ENCODE measurements around the gene NOS1AP. TPM values are rescaled to one million over a fixed set of nuclear protein-coding genes. Genes with fewer than 3 reads are reported as not detected.

NOS1AP gene
- total and polyA plus RNA-seq, 9 of the 15 experiments (the other 6 are each of a cell fraction or from before 2014, with no cell fraction given): 0.07 to 1.5 (median 0.22) TPM

GRCh38 chr1:162417650-162418049, 348.2 kb downstream of the NOS1AP start:
- ATAC-seq: no peak
- ChIA-PET CTCF (ENCODE audit: low intra/inter-chr PET ratio) (interaction anchor here (0.6 kb wide), 1 partner anchor 36 kb away, joined by 3 read pairs; no protein-coding TSS in a partner anchor), POLR2A (interaction anchor here (1.2 kb wide), 1 partner anchor 17 kb away, joined by 3 read pairs; no protein-coding TSS in a partner anchor)
- H3K27ac ChIP-seq (ENCODE audit: extremely low read depth, low read depth, low read length): no peak overlapping the region
- no peaks in the 10 kb centered on the region for H3K9me1 ChIP-seq (ENCODE audit: control insufficient read depth, insufficient read depth, low read length)
- H3K9me3 ChIP-seq (replicated peaks; ENCODE audit: control insufficient read depth, insufficient read depth, low read depth, low read length): no peaks in the 10 kb centered on the region
- 36% methylated on average over 7 of the region's 7 CpGs for WGBS (ENCODE audit: insufficient coverage, low coverage, missing lambda C conversion rate)
- no peaks in the 10 kb centered on the region for H3K79me2 ChIP-seq (ENCODE audit: control insufficient read depth, insufficient read depth, low read length)
- H3K4me3 ChIP-seq: no peak overlapping the region
- peak in 2 of 4 experiments; percentile 27 to 52 for DNase-seq (ENCODE audit: extremely low read depth in 1 of 4, low spot score in 3 of 4)
- in situ Hi-C loops (cut with MboI) (no loop called here), intact Hi-C loops (cut with micrococcal nuclease) (no loop called here)
- H4K20me1 ChIP-seq (replicated peaks; ENCODE audit: control insufficient read depth, insufficient read depth, low read length): no peaks in the 10 kb centered on the region
- FAIRE-seq: no peak
- H3K36me3 ChIP-seq (ENCODE audit: control insufficient read depth, insufficient read depth, low read length): no peaks in the 10 kb centered on the region
- peaks cover 19 to 57% of the 10 kb centered on the region in 2 experiments for H3K4me1 ChIP-seq (replicated peaks in 1 of 2; ENCODE audit: control insufficient read depth in 2 of 2, insufficient read depth in 2 of 2, low read length in 2 of 2)
- no peak overlapping the region for H3K4me2 ChIP-seq (ENCODE audit: insufficient read depth, low read length)
- H2AFZ ChIP-seq (ENCODE audit: low read depth, low read length): peak overlapping the region; percentile 49
- 0 out of 2 replicates have a peak, but pooled peaks have one; percentile 22 for TF ChIP-seq CBFA2T3 (IDR thresholded peaks at IDR 0.05)
- TF ChIP-seq YY1 (IDR thresholded peaks at IDR 0.05; ENCODE audit: borderline replicate concordance in 1 of 3, control insufficient read depth in 1 of 3, extremely low read depth in 1 of 3, insufficient read depth in 3 of 3, insufficient read length in 1 of 3, insufficient replicate concordance in 2 of 3, low read depth in 1 of 3, low read length in 2 of 3): peak in 1 of 3 experiments; percentile 32
- peak; percentile 78 for TF ChIP-seq SMAD4 (CRISPR knock-in tag; conservative IDR thresholded peaks at IDR 0.05)
- no peak for TF ChIP-seq NR2C1 (IDR thresholded peaks at IDR 0.05)
- peak; percentile 73 for TF ChIP-seq NR2C1 (tag; IDR thresholded peaks at IDR 0.05)
- TF ChIP-seq ZBTB26 (CRISPR knock-in tag; IDR thresholded peaks at IDR 0.05): no peak
- no peak for TF ChIP-seq U2AF2 (optimal IDR thresholded peaks at IDR 0.05; ENCODE audit: low read depth, low read length)
- peak; percentile 68 for TF ChIP-seq ZNF592 (IDR thresholded peaks at IDR 0.05)
- TF ChIP-seq SNIP1 (IDR thresholded peaks at IDR 0.05; ENCODE audit: low read depth): no peak
- no peak for TF ChIP-seq ZSCAN29 (IDR thresholded peaks at IDR 0.05)
- TF ChIP-seq PTRF (tag; IDR thresholded peaks at IDR 0.05): 0 out of 2 replicates have a peak, but pooled peaks have one; percentile 43
- TF ChIP-seq HDAC8 (tag; IDR thresholded peaks at IDR 0.05): peak; percentile 49; the same call in 1 of the 2 replicates
- TF ChIP-seq DMBX1 (CRISPR knock-in tag; IDR thresholded peaks at IDR 0.05; ENCODE audit: borderline replicate concordance): peak; percentile 77
- no peak for TF ChIP-seq ID3 (CRISPR knock-in tag; IDR thresholded peaks at IDR 0.05)
- TF ChIP-seq ID3 (tag; IDR thresholded peaks at IDR 0.05): peak; percentile 50; the same call in 1 of the 2 replicates
- no peaks in the 10 kb centered on the region for H3K27me3 ChIP-seq (ENCODE audit: control insufficient read depth in 2 of 2, insufficient read depth in 2 of 2, low read length in 2 of 2)
- no peak overlapping the region; a peak in 1 of 4 replicates for H3K9ac ChIP-seq (ENCODE audit: insufficient read depth in 1 of 2, low read depth in 2 of 2, low read length in 2 of 2)
- no TSS peak for BruUV-seq (replicated peaks)
